ENCODE measurements around the gene FMNL2. TPM values are rescaled to one million over a fixed set of nuclear protein-coding genes. Genes with fewer than 3 reads are reported as not detected.

Gene FMNL2
- total and polyA plus RNA-seq, 2 experiments from 2014 or later = 16.5 to 45.4 TPM

DNA sequence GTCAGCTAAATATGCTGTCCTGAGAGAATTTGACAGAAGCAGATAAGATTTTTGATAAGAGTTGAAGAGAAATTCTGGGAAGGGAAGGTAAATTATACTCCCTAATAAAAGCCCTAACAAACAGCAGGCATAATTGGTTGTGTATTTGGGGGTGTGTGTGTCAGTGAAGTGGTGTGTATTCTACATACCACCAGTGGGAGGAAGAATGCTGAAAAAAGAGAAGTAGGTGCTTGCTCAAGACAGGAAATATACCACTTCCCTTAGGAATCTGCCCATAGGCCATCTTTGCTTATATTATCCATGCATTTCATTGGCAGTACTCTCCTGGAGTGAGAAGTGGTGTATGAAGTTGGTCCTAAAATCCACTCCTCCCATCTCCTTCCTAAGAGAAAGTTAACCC is 76.2 kb downstream of the FMNL2 start (continued):
- TF ChIP-seq ZNF114 (CRISPR knock-in tag; IDR thresholded peaks at IDR 0.05) = no peak
- TF ChIP-seq NANOG (IDR thresholded peaks at IDR 0.05; ENCODE audit: borderline replicate concordance) = no peak

- no peaks in the 10 kb centered on the region for H3F3A ChIP-seq (replicated peaks; ENCODE audit: low read depth)
- H3K4me1 ChIP-seq (ENCODE audit: insufficient read depth) = peaks cover 33% of the 10 kb centered on the region
- Mint-ChIP-seq H3K27ac (peak overlapping the region; percentile 53; the same call in 1 of the 2 replicates), H3K4me3 (no peak overlapping the region), H3K36me3 (ENCODE audit: low read depth) (no peaks in the 10 kb centered on the region), H3K4me1 (peaks cover 58% of the 10 kb centered on the region), H3K27me3 (ENCODE audit: insufficient read depth, low read depth, poor library complexity) (no peaks in the 10 kb centered on the region), H3K9me3 (no peaks in the 10 kb centered on the region)
- no peaks in the 10 kb centered on the region for H3K36me3 ChIP-seq (ENCODE audit: insufficient read depth)
- peaks cover 99% of the 10 kb centered on the region for H3K79me2 ChIP-seq (replicated peaks; ENCODE audit: insufficient read depth)
- peak; percentile 77 for ATAC-seq
- no peak overlapping the region for H3K4me2 ChIP-seq
- no peaks in the 10 kb centered on the region for H3K9me2 ChIP-seq (ENCODE audit: insufficient read depth)
- H3K4me3 ChIP-seq = no peak overlapping the region
- peak overlapping the region; percentile 16; the same call in 1 of the 2 replicates for H3K27ac ChIP-seq (ENCODE audit: low read depth)
- no peaks in the 10 kb centered on the region for H3K27me3 ChIP-seq (ENCODE audit: insufficient read depth)
- no peak overlapping the region for H2AFZ ChIP-seq
- no peak for DNase-seq (ENCODE audit: low spot score)
- H4K20me1 ChIP-seq (replicated peaks; ENCODE audit: insufficient read depth) = peaks cover 20% of the 10 kb centered on the region
- TF ChIP-seq POLR2AphosphoS5 (IDR thresholded peaks at IDR 0.05; ENCODE audit: low read depth) (no peak), EZH2 (IDR thresholded peaks at IDR 0.05; ENCODE audit: low read depth, unreplicated experiment) (no peak), ZNF331 (CRISPR knock-in tag; IDR thresholded peaks at IDR 0.05; ENCODE audit: low read depth) (no peak), EZH2phosphoT487 (IDR thresholded peaks at IDR 0.05; ENCODE audit: unreplicated experiment) (no peak), ETS1 (IDR thresholded peaks at IDR 0.05) (no peak), ZNF114 (CRISPR knock-in tag; IDR thresholded peaks at IDR 0.05) (no peak), NANOG (IDR thresholded peaks at IDR 0.05; ENCODE audit: borderline replicate concordance) (no peak), CREB1 (CRISPR knock-in tag; IDR thresholded peaks at IDR 0.05; ENCODE audit: low read depth) (no peak), STAT1 (IDR thresholded peaks at IDR 0.05; ENCODE audit: unreplicated experiment) (no peak)
- TF ChIP-seq, protein P1, sequence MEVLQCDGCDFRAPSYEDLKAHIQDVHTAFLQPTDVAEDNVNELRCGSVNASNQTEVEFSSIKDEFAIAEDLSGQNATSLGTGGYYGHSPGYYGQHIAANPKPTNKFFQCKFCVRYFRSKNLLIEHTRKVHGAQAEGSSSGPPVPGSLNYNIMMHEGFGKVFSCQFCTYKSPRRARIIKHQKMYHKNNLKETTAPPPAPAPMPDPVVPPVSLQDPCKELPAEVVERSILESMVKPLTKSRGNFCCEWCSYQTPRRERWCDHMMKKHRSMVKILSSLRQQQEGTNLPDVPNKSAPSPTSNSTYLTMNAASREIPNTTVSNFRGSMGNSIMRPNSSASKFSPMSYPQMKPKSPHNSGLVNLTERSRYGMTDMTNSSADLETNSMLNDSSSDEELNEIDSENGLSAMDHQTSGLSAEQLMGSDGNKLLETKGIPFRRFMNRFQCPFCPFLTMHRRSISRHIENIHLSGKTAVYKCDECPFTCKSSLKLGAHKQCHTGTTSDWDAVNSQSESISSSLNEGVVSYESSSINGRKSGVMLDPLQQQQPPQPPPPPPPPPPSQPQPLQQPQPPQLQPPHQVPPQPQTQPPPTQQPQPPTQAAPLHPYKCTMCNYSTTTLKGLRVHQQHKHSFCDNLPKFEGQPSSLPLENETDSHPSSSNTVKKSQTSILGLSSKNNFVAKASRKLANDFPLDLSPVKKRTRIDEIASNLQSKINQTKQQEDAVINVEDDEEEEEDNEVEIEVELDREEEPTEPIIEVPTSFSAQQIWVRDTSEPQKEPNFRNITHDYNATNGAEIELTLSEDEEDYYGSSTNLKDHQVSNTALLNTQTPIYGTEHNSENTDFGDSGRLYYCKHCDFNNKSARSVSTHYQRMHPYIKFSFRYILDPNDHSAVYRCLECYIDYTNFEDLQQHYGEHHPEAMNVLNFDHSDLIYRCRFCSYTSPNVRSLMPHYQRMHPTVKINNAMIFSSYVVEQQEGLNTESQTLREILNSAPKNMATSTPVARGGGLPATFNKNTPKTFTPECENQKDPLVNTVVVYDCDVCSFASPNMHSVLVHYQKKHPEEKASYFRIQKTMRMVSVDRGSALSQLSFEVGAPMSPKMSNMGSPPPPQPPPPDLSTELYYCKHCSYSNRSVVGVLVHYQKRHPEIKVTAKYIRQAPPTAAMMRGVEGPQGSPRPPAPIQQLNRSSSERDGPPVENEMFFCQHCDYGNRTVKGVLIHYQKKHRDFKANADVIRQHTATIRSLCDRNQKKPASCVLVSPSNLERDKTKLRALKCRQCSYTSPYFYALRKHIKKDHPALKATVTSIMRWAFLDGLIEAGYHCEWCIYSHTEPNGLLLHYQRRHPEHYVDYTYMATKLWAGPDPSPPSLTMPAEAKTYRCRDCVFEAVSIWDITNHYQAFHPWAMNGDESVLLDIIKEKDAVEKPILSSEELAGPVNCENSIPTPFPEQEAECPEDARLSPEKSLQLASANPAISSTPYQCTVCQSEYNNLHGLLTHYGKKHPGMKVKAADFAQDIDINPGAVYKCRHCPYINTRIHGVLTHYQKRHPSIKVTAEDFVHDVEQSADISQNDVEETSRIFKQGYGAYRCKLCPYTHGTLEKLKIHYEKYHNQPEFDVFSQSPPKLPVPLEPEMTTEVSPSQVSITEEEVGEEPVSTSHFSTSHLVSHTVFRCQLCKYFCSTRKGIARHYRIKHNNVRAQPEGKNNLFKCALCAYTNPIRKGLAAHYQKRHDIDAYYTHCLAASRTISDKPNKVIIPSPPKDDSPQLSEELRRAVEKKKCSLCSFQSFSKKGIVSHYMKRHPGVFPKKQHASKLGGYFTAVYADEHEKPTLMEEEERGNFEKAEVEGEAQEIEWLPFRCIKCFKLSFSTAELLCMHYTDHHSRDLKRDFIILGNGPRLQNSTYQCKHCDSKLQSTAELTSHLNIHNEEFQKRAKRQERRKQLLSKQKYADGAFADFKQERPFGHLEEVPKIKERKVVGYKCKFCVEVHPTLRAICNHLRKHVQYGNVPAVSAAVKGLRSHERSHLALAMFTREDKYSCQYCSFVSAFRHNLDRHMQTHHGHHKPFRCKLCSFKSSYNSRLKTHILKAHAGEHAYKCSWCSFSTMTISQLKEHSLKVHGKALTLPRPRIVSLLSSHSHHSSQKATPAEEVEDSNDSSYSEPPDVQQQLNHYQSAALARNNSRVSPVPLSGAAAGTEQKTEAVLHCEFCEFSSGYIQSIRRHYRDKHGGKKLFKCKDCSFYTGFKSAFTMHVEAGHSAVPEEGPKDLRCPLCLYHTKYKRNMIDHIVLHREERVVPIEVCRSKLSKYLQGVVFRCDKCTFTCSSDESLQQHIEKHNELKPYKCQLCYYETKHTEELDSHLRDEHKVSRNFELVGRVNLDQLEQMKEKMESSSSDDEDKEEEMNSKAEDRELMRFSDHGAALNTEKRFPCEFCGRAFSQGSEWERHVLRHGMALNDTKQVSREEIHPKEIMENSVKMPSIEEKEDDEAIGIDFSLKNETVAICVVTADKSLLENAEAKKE (CRISPR knock-in tag; IDR thresholded peaks at IDR 0.05) = no peak
- TF ChIP-seq, protein P2, sequence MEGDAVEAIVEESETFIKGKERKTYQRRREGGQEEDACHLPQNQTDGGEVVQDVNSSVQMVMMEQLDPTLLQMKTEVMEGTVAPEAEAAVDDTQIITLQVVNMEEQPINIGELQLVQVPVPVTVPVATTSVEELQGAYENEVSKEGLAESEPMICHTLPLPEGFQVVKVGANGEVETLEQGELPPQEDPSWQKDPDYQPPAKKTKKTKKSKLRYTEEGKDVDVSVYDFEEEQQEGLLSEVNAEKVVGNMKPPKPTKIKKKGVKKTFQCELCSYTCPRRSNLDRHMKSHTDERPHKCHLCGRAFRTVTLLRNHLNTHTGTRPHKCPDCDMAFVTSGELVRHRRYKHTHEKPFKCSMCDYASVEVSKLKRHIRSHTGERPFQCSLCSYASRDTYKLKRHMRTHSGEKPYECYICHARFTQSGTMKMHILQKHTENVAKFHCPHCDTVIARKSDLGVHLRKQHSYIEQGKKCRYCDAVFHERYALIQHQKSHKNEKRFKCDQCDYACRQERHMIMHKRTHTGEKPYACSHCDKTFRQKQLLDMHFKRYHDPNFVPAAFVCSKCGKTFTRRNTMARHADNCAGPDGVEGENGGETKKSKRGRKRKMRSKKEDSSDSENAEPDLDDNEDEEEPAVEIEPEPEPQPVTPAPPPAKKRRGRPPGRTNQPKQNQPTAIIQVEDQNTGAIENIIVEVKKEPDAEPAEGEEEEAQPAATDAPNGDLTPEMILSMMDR (conservative IDR thresholded peaks at IDR 0.05; ENCODE audit: low read depth in 2 of 2) = no peak
These were observed 78.5 kb downstream of the FMNL2 start for GRCh38 chr2:152413228-152414030.
